H1 (cell line): ENCODE measurements around the gene CXCL16. TPM values are rescaled to one million over a fixed set of nuclear protein-coding genes. Genes with fewer than 3 reads are reported as not detected.

Source experiments
- CTCF ChIA-PET: fragments of 300-600 bp; sonication (Branson Sonifier 250); formaldehyde crosslinking; loops from one replicate; lab custom pipeline; 2021; ENCODE audit not compliant: partially characterized antibody; lab: Charles Lee
- POLR2A ChIA-PET: fragments of 300-600 bp; sonication (Branson Sonifier 250); formaldehyde crosslinking; loops from one replicate; lab custom pipeline; 2021; ENCODE audit warnings: inconsistent platforms; ENCODE audit not compliant: partially characterized antibody; lab: Charles Lee
- DNase-seq, 2 experiments: peaks; one replicate each; pipeline versions ENCODE4 v3.0.0 to v3.0.0-alpha.2; 2010 to 2022; ENCODE audit warnings: low spot score in 2 of 2, low read depth in 1 of 2, mixed read lengths in 1 of 2
- FAIRE-seq: peaks from 2 replicates; lab custom pipeline; 2011; peaks lifted over from hg19 to GRCh38; lab: Jason Lieb, UNC
- H2AFZ ChIP-seq: 2 replicates; pipeline ENCODE4 v1.8.1; 2012; ENCODE audit warnings: low read length, inconsistent platforms
- H2AK5ac ChIP-seq: 2 replicates; pipeline ENCODE4 v1.6.1; 2013; ENCODE audit warnings: low read depth, low read length
- H2BK120ac ChIP-seq: replicated peaks from 2 replicates; pipeline ENCODE3; 2013; ENCODE audit warnings: low read depth, low read length, inconsistent platforms
- H2BK12ac ChIP-seq: 2 replicates; pipeline ENCODE4 v1.6.1; 2013; ENCODE audit warnings: low read depth, low read length
- H2BK15ac ChIP-seq: 2 replicates; pipeline ENCODE4 v1.6.1; 2013; ENCODE audit warnings: low read length
- H2BK20ac ChIP-seq: 2 replicates; pipeline ENCODE4 v1.6.1; 2013; ENCODE audit warnings: low read length
- H2BK5ac ChIP-seq: 2 replicates; pipeline ENCODE4 v1.6.1; 2013; ENCODE audit warnings: low read depth, low read length
- H3K14ac ChIP-seq: 2 replicates; pipeline ENCODE4 v1.6.1; 2013; ENCODE audit warnings: inconsistent platforms; ENCODE audit not compliant: insufficient read length
- H3K18ac ChIP-seq: 2 replicates; pipeline ENCODE4 v1.6.1; 2013; ENCODE audit warnings: low read length; ENCODE audit errors: extremely low read depth
- H3K23ac ChIP-seq: 2 replicates; pipeline ENCODE4 v1.6.1; 2013; ENCODE audit warnings: inconsistent platforms; ENCODE audit not compliant: insufficient read length
- H3K23me2 ChIP-seq: 2 replicates; pipeline ENCODE4 v1.6.1; 2013; ENCODE audit warnings: low read depth, low read length
- H3K27ac ChIP-seq: 2 replicates; pipeline ENCODE4 v1.6.1; 2011; ENCODE audit warnings: low read depth, low read length, inconsistent platforms
- H3K27me3 ChIP-seq, 4 experiments: replicated peaks in 1 of 4; 1 replicate in 1 of 4; 2 replicates in 3 of 4; pipeline versions ENCODE4 v1.6.1 to v1.8.1; 2011 to 2013; ENCODE audit warnings: low read length in 3 of 4, mild to moderate bottlenecking in 3 of 4, inconsistent platforms in 2 of 4, mixed read lengths in 2 of 4, moderate library complexity in 1 of 4; ENCODE audit not compliant: control insufficient read depth in 3 of 4, insufficient read depth in 3 of 4; ENCODE audit errors: extremely low read depth in 1 of 4
- H3K36me3 ChIP-seq, 4 experiments: 2 replicates each; pipeline versions ENCODE4 v1.6.1 to v1.8.1; 2011 to 2013; ENCODE audit warnings: mild to moderate bottlenecking in 4 of 4, low read length in 3 of 4, moderate library complexity in 2 of 4, control low read depth in 1 of 4, inconsistent platforms in 1 of 4; ENCODE audit not compliant: insufficient read depth in 4 of 4, control insufficient read depth in 2 of 4
- H3K4ac ChIP-seq: replicated peaks from 2 replicates; pipeline ENCODE3; 2013; ENCODE audit warnings: low read length, low read depth, mixed read lengths, inconsistent platforms; ENCODE audit not compliant: insufficient read length
- H3K4me1 ChIP-seq, 4 experiments: replicated peaks in 1 of 4; 1 replicate in 1 of 4; 2 replicates in 3 of 4; pipeline versions ENCODE4 v1.6.1 to v1.8.1; 2011 to 2013; ENCODE audit warnings: low read length in 3 of 4, inconsistent platforms in 2 of 4, mixed read lengths in 1 of 4; ENCODE audit not compliant: insufficient read depth in 4 of 4, control insufficient read depth in 3 of 4
- H3K4me2 ChIP-seq, 2 experiments: 2 replicates each; pipeline versions ENCODE4 v1.6.1 to v1.8.1; 2011 to 2013; ENCODE audit warnings: low read depth in 2 of 2, low read length in 2 of 2, control low read depth in 1 of 2, inconsistent platforms in 1 of 2, mild to moderate bottlenecking in 1 of 2; ENCODE audit not compliant: insufficient read depth in 1 of 2
- H3K4me3 ChIP-seq, 4 experiments: fragments of 200-600, 300-600 bp in 1 of 4; sonication (generic), shearing (Covaris generic), sonication (Bioruptor Twin) in 1 of 4; 2 replicates each; pipeline versions ENCODE4 v1.5.1 to v1.8.1; 2011 to 2016; ENCODE audit warnings: low read length in 4 of 4, low read depth in 3 of 4, control low read depth in 2 of 4, inconsistent platforms in 2 of 4, mild to moderate bottlenecking in 2 of 4, mixed read lengths in 1 of 4, moderate library complexity in 1 of 4; ENCODE audit not compliant: insufficient read depth in 2 of 4; ENCODE audit errors: extremely low read depth in 1 of 4
- H3K56ac ChIP-seq: replicated peaks from 2 replicates; pipeline ENCODE3; 2013; ENCODE audit warnings: low read depth, mild to moderate bottlenecking, mixed read lengths, low read length, inconsistent platforms; ENCODE audit not compliant: insufficient read length
- H3K79me1 ChIP-seq: 2 replicates; pipeline ENCODE4 v1.6.1; 2013; ENCODE audit warnings: low read depth, low read length, control low read depth
- H3K79me2 ChIP-seq, 2 experiments: 2 replicates each; pipeline versions ENCODE4 v1.6.1 to v1.8.1; 2012 to 2013; ENCODE audit warnings: low read length in 2 of 2, mild to moderate bottlenecking in 2 of 2, inconsistent platforms in 1 of 2; ENCODE audit not compliant: insufficient read depth in 2 of 2, control insufficient read depth in 1 of 2
- H3K9ac ChIP-seq, 4 experiments: replicated peaks in 1 of 4; 1 replicate in 1 of 4; 2 replicates in 3 of 4; pipeline versions ENCODE4 v1.6.1 to v1.8.1; 2011 to 2013; ENCODE audit warnings: low read depth in 3 of 4, low read length in 3 of 4, control low read depth in 2 of 4, mild to moderate bottlenecking in 2 of 4, moderate library complexity in 2 of 4, inconsistent platforms in 1 of 4; ENCODE audit errors: extremely low read depth in 1 of 4
- H3K9me3 ChIP-seq, 2 experiments: 2 replicates each; pipeline versions ENCODE4 v1.6.1 to v1.8.1; 2012 to 2013; ENCODE audit warnings: mild to moderate bottlenecking in 2 of 2, moderate library complexity in 2 of 2, control low read depth in 1 of 2, inconsistent platforms in 1 of 2, low read depth in 1 of 2, low read length in 1 of 2, mixed read lengths in 1 of 2; ENCODE audit not compliant: insufficient read depth in 2 of 2
- H4K20me1 ChIP-seq, 2 experiments: replicated peaks in 1 of 2; 2 replicates each; pipeline versions ENCODE3 to v1.8.1; 2011 to 2013; ENCODE audit warnings: inconsistent platforms in 2 of 2, low read length in 2 of 2, mild to moderate bottlenecking in 1 of 2; ENCODE audit not compliant: insufficient read depth in 2 of 2, control insufficient read depth in 1 of 2
- H4K5ac ChIP-seq: 2 replicates; pipeline ENCODE4 v1.6.1; 2013; ENCODE audit warnings: low read length, low read depth, mixed read lengths, inconsistent platforms; ENCODE audit not compliant: insufficient read length
- H4K8ac ChIP-seq: 2 replicates; pipeline ENCODE4 v1.8.0; 2013; ENCODE audit warnings: mild to moderate bottlenecking, moderate library complexity, low read length, inconsistent platforms; ENCODE audit not compliant: insufficient read depth; ENCODE audit errors: extremely low read depth
- H4K91ac ChIP-seq: replicated peaks from 2 replicates; pipeline ENCODE3; 2013; ENCODE audit warnings: low read length, mixed read lengths, inconsistent platforms; ENCODE audit not compliant: insufficient read length
- BCL11A ChIP-seq, 2 experiments: IDR thresholded peaks; one replicate each; pipeline ENCODE4 v1.6.1; 2011; ENCODE audit warnings: low read depth in 2 of 2, low read length in 2 of 2, mild to moderate bottlenecking in 2 of 2
- CBX5 ChIP-seq: fragments of 300-800, 300-1000 bp; sonication (generic); IDR thresholded peaks from 2 replicates; pipeline ENCODE4 v1.7.1; 2016; ENCODE audit warnings: antibody characterized with exemption, low read length, low read depth
- EP300 ChIP-seq, 2 experiments: IDR thresholded peaks; 1 replicate in 1 of 2; 2 replicates in 1 of 2; pipeline ENCODE4 v1.6.1; 2011 to 2012; ENCODE audit warnings: low read depth in 2 of 2, low read length in 2 of 2, mild to moderate bottlenecking in 2 of 2, borderline replicate concordance in 1 of 2, inconsistent platforms in 1 of 2, moderate library complexity in 1 of 2
- GABPA ChIP-seq: IDR thresholded peaks from 2 replicates; pipeline ENCODE4 v1.6.1; 2011; ENCODE audit warnings: mild to moderate bottlenecking, low read length, moderate library complexity, borderline replicate concordance; ENCODE audit not compliant: insufficient read depth
- MAX ChIP-seq: IDR thresholded peaks from 2 replicates; pipeline ENCODE4 v1.6.1; 2012; ENCODE audit warnings: inconsistent platforms
- SIX5 ChIP-seq: IDR thresholded peaks from 2 replicates; pipeline ENCODE4 v1.6.1; 2011; ENCODE audit warnings: mild to moderate bottlenecking, low read depth, low read length
- TAF1 ChIP-seq: IDR thresholded peaks from 2 replicates; pipeline ENCODE4 v1.6.1; 2011; ENCODE audit warnings: mild to moderate bottlenecking, low read depth, low read length
- TEAD4 ChIP-seq: IDR thresholded peaks from 2 replicates; pipeline ENCODE4 v1.6.1; 2012; ENCODE audit warnings: low read depth, low read length, inconsistent platforms, mixed read lengths
- WGBS, 2 experiments: shearing (Covaris generic) in 1 of 2; methylation state at CpG; one replicate each; pipeline versions ENCODE4 v1.1.6 to v1.1.7; 2013 to 2015; ENCODE audit warnings: low lambda C conversion rate in 2 of 2, mixed read lengths in 2 of 2, inconsistent platforms in 1 of 2, low coverage in 1 of 2, missing lambda C conversion rate in 1 of 2; ENCODE audit not compliant: insufficient replicate concordance in 2 of 2, insufficient coverage in 1 of 2, insufficient read length in 1 of 2; ENCODE audit errors: extremely low coverage in 1 of 2, missing lambda C conversion rate in 1 of 2; 5-methylcytosine and 5-hydroxymethylcytosine counted together
- polyA plus RNA-seq, 7 experiments: library from polyadenylated mRNA; depleted of rRNA in 3 of 7; stranded (reverse) in 5 of 7; unstranded in 2 of 7; fragments of >200 nt in 5 of 7; fragments of 200-250 nt in 2 of 7; gene quantifications; 1 replicate in 5 of 7; 2 replicates in 1 of 7; 4 replicates in 1 of 7; pipeline versions ENCODE4 v1.2.1 to v1.2.3, GENCODE V29; 2011 to 2013; ENCODE audit warnings: missing spikeins in 2 of 7, mixed read lengths in 2 of 7
- total RNA-seq: library from RNA; stranded (reverse); fragmentation: NEBNext Ultra II Directional; extraction: Animal tissue kit (Norgen Biotek cat#: 25700); gene quantifications from 2 replicates; pipeline ENCODE4 v1.2.1, GENCODE V29; 2021
- TF ChIP-seq, protein P1 (sequence below): IDR thresholded peaks from 2 replicates; pipeline ENCODE4 v1.6.1; 2012; ENCODE audit warnings: inconsistent platforms

CXCL16 gene
- total and polyA plus RNA-seq, 2 of the 8 experiments (the other 6 are each of a cell fraction or from before 2014, with no cell fraction given): 3.5 to 4.8 TPM

DNA sequence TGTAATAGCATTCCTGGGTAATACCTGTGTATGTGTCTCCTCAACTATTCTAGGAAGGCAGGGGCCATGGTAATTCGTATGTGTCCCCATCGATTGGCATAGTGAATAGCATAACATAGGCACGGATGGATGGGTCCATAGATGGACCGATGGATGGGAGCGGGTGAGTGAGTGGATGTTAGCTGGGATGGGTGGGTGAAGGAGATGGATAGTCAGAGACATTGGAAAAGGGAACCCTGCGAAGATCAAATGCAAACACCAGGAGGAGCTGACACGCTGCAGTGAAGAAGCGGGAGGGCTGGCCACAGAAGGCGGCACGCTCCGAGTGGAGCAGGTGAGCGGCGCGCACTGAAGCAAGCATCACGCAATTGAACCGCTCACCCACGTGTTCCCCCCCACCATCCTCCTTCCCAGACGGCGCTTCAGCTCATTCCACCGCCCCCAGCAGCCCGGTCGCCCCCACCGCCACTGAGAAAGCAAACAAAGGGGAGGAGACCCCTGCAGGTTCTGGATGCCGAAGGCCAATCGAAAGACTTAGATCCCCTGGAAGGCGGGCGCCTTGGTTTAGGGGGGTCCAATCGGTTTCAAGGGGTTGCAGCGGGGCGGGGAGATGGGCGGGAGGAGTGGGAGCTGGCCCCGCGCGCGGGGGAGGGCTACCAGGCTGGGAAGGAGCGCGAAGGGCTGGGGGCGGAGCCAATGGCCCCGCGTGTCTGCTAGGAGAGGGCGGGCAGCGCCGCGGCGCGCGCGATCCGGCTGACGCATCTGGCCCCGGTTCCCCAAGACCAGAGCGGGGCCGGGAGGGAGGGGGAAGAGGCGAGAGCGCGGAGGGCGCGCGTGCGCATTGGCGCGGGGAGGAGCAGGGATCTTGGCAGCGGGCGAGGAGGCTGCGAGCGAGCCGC is 29.7 kb downstream of the CXCL16 start, which contains the start of gene ARRB2:
ARRB2 (plus strand) TSS at position 839 of the 899 bp plus-strand sequence. CDS start 90 bp downstream, outside the sequence.
- Histone ChIP-seq H3K14ac (peak within 1 kb of the TSS; percentile 44), H3K79me1 (peaks cover 7% of the 10 kb centered on the region; the same call in 1 of the 2 replicates), H4K20me1 (peaks cover 0 to 7% of the 10 kb centered on the region in 2 experiments), H3K4me1 (peaks cover 6 to 15% (median 10%) of the 10 kb centered on the region in 4 experiments), H2AK5ac (no peak within 1 kb of the TSS), H2BK20ac (no peak within 1 kb of the TSS), H3K23ac (no peak within 1 kb of the TSS), H4K91ac (peak within 1 kb of the TSS; percentile 51), H3K23me2 (peaks cover 6% of the 10 kb centered on the region), H3K79me2 (peaks cover 0 to 19% of the 10 kb centered on the region in 2 experiments; a peak in 2 of 4 replicates), H4K5ac (peak within 1 kb of the TSS; percentile 17), H2AFZ (peak within 1 kb of the TSS; percentile 43; the same call in 1 of the 2 replicates), H3K18ac (peak within 1 kb of the TSS; percentile 71), H2BK15ac (peak within 1 kb of the TSS; percentile 83; the same call in 1 of the 2 replicates), H2BK5ac (peak within 1 kb of the TSS; percentile 67; the same call in 1 of the 2 replicates), H3K27me3 (no peaks in the 10 kb centered on the region), H3K9me3 (0 out of 4 replicates have a peak, but pooled peaks cover 0 to 3% of the 10 kb centered on the region in 2 experiments), H4K8ac (peak within 1 kb of the TSS; percentile 83), H2BK12ac (peak within 1 kb of the TSS; percentile 0; the same call in 1 of the 2 replicates), H3K9ac (peak within 1 kb of the TSS; percentile 51 to 59 (median 56)), H3K4me3 (peak within 1 kb of the TSS; percentile 64 to 81 (median 70)), H3K27ac (peak within 1 kb of the TSS; percentile 50; the same call in 1 of the 2 replicates), H3K36me3 (no peaks in the 10 kb centered on the region), H3K4me2 (peak within 1 kb of the TSS; percentile 76 to 96), H3K56ac (peak within 1 kb of the TSS; percentile 0), H2BK120ac (no peak within 1 kb of the TSS), H3K4ac (no peak within 1 kb of the TSS)
- 2% methylated on average over 28 of the region's 67 CpGs; no CpG with 5 or more reads in 1 of the 2 experiments for WGBS, 2 experiments
- ChIA-PET CTCF (interaction anchor here (0.6 to 1.5 kb wide), 11 partner anchors 9 to 555 kb away, joined by 3 to 4 read pairs (median 3); partner anchors contain the start of gene PSMB6), POLR2A (interaction anchor here (0.8 to 2.5 kb wide), 14 partner anchors 10 to 240 kb away, joined by 3 to 14 read pairs (median 3); partner anchors contain the start of genes GLTPD2, MED11, RNF167 and SLC25A11)
- FAIRE-seq (peak; percentile 7), DNase-seq (peak; percentile 90 to 95)
- 0 out of 2 replicates have a peak, but pooled peaks have one; percentile 16 for TF ChIP-seq TEAD4
- peak; percentile 66 for TF ChIP-seq MAX
- no peak for TF ChIP-seq GABPA
- peak; percentile 30; the same call in 1 of the 2 replicates for TF ChIP-seq TAF1
- no peak for TF ChIP-seq CBX5
- no peak for TF ChIP-seq BCL11A (IDR thresholded peaks at IDR 0.05; ENCODE audit: low read depth in 2 of 2, low read length in 2 of 2)
- no peak for TF ChIP-seq SIX5
- no peak for TF ChIP-seq EP300 (IDR thresholded peaks at IDR 0.05; ENCODE audit: borderline replicate concordance in 1 of 2, low read depth in 2 of 2, low read length in 2 of 2)
- TF ChIP-seq, protein P1, sequence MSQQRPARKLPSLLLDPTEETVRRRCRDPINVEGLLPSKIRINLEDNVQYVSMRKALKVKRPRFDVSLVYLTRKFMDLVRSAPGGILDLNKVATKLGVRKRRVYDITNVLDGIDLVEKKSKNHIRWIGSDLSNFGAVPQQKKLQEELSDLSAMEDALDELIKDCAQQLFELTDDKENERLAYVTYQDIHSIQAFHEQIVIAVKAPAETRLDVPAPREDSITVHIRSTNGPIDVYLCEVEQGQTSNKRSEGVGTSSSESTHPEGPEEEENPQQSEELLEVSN: peak; percentile 64
